Parathyroid adenoma (tissue), 2 donors: ENCODE data around the gene FGF7.
"Not testable (repeated sequence)": the region's sequence is repeated elsewhere in the genome, so short reads cannot be mapped to it uniquely, and the experiment has no call there.

Experiments used
- H2AFZ ChIP-seq: fragments of 300-600 bp; sonication (generic); one replicate; pipeline ENCODE4 v1.7.0; 2017; ENCODE audit warnings: antibody characterized with exemption, mild to moderate bottlenecking
- H3K27ac ChIP-seq: fragments of 300-600 bp; sonication (generic); one replicate; pipeline ENCODE4 v1.7.0; 2017
- H3K27me3 ChIP-seq: fragments of 300-600 bp; sonication (generic); one replicate; pipeline ENCODE4 v1.7.0; 2017; ENCODE audit warnings: low read length; ENCODE audit not compliant: control insufficient read depth, insufficient read depth
- H3K36me3 ChIP-seq: fragments of 300-600 bp; sonication (generic); one replicate; pipeline ENCODE4 v1.7.0; 2017; ENCODE audit warnings: low read length; ENCODE audit not compliant: control insufficient read depth, insufficient read depth
- H3K4me1 ChIP-seq: fragments of 300-600 bp; sonication (generic); one replicate; pipeline ENCODE4 v1.7.0; 2017; ENCODE audit warnings: control low read depth
- H3K4me2 ChIP-seq: fragments of 300-600 bp; sonication (generic); one replicate; pipeline ENCODE4 v1.7.0; 2017; ENCODE audit warnings: low read length
- H3K4me3 ChIP-seq: fragments of 300-600 bp; sonication (generic); one replicate; pipeline ENCODE4 v1.7.0; 2017; ENCODE audit warnings: low read depth, low read length
- H3K79me2 ChIP-seq: fragments of 300-600 bp; sonication (generic); one replicate; pipeline ENCODE4 v1.7.0; 2017; ENCODE audit warnings: control low read depth
- H3K9ac ChIP-seq: fragments of 300-600 bp; sonication (generic); one replicate; pipeline ENCODE4 v1.7.0; 2017; ENCODE audit warnings: mild to moderate bottlenecking
- H3K9me3 ChIP-seq: fragments of 300-600 bp; sonication (generic); one replicate; pipeline ENCODE4 v1.7.0; 2017; ENCODE audit warnings: low read length; ENCODE audit not compliant: control insufficient read depth
- CTCF ChIP-seq: fragments of 300-600 bp; sonication (generic); IDR thresholded peaks from one replicate; pipeline ENCODE4 v1.7.0; 2017; ENCODE audit warnings: antibody characterized with exemption, mild to moderate bottlenecking
- donor health status: primary hyperparathyroidism.

Gene FGF7

GRCh38 chr15:49471733-49472132 lies 48.7 kb downstream of the FGF7 start:
- Histone ChIP-seq H3K27ac (no peak overlapping the region), H3K36me3 (no peaks in the 10 kb centered on the region), H3K9me3 (no peaks in the 10 kb centered on the region), H3K9ac (no peak overlapping the region), H3K79me2 (no peaks in the 10 kb centered on the region), H2AFZ (no peak overlapping the region), H3K4me2 (peak overlapping the region; percentile 45), H3K4me1 (no peaks in the 10 kb centered on the region), H3K4me3 (peak overlapping the region; percentile 27), H3K27me3 (no peaks in the 10 kb centered on the region)
- no peak for TF ChIP-seq CTCF

- Histone ChIP-seq H2AFZ (no peak overlapping the region), H3K79me2 (no peaks in the 10 kb centered on the region), H3K4me1 (no peaks in the 10 kb centered on the region), H3K27me3 (no peaks in the 10 kb centered on the region), H3K4me3 (no peak overlapping the region), H3K36me3 (no peaks in the 10 kb centered on the region), H3K9me3 (no peaks in the 10 kb centered on the region), H3K9ac (no peak overlapping the region), H3K27ac (no peak overlapping the region), H3K4me2 (peak overlapping the region; percentile 27)
- no peak for TF ChIP-seq CTCF
Measured at GRCh38 chr15:49472338-49472737, 49.3 kb downstream of the FGF7 start.

- H2AFZ ChIP-seq: no peak overlapping the region
- H3K4me1 ChIP-seq: no peaks in the 10 kb centered on the region
- H3K4me3 ChIP-seq: no peak overlapping the region
- no peak overlapping the region for H3K9ac ChIP-seq
- no peak for TF ChIP-seq CTCF
- H3K27ac ChIP-seq: no peak overlapping the region
- no peaks in the 10 kb centered on the region for H3K9me3 ChIP-seq
- no peak overlapping the region for H3K4me2 ChIP-seq
- H3K27me3 ChIP-seq: no peaks in the 10 kb centered on the region
- H3K36me3 ChIP-seq: no peaks in the 10 kb centered on the region
- no peaks in the 10 kb centered on the region for H3K79me2 ChIP-seq
Measured at GRCh38 chr15:49473031-49473430, 50.0 kb downstream of the FGF7 start.

- not testable (repeated sequence) for H3K9me3 ChIP-seq, H3K4me2 ChIP-seq, H3K4me3 ChIP-seq, H3K9ac ChIP-seq, H3K27ac ChIP-seq, H2AFZ ChIP-seq, H3K4me1 ChIP-seq, H3K36me3 ChIP-seq, H3K27me3 ChIP-seq, H3K79me2 ChIP-seq
Measured at GRCh38 chr15:49478021-49478420, 55.0 kb downstream of the FGF7 start.

GRCh38 chr15:49478982-49479381 lies 55.9 kb downstream of the FGF7 start:
- not testable (repeated sequence) for H3K4me1 ChIP-seq, H3K9me3 ChIP-seq, H3K4me3 ChIP-seq, H3K27me3 ChIP-seq, H3K36me3 ChIP-seq, H3K79me2 ChIP-seq, H3K9ac ChIP-seq, H2AFZ ChIP-seq, H3K27ac ChIP-seq, H3K4me2 ChIP-seq

- H3K36me3 ChIP-seq, H3K79me2 ChIP-seq, H3K4me3 ChIP-seq, H2AFZ ChIP-seq, H3K4me1 ChIP-seq, H3K27me3 ChIP-seq, H3K4me2 ChIP-seq, H3K27ac ChIP-seq, H3K9me3 ChIP-seq, H3K9ac ChIP-seq: not testable (repeated sequence)
Measured at GRCh38 chr15:49485401-49485800, 62.4 kb downstream of the FGF7 start.
